Neural progenitor cell (in vitro differentiated cells): ENCODE data around the gene PLEKHG4B.
"Not testable (repeated sequence)": the region's sequence is repeated elsewhere in the genome, so short reads cannot be mapped to it uniquely, and the experiment has no call there.

Experiments
- EZH2phosphoT487 ChIP-seq: fragments of 200-600 bp; sonication (generic); IDR thresholded peaks from 2 replicates; pipeline ENCODE4 v1.6.1; 2017; ENCODE audit warnings: antibody characterized with exemption
- TF ChIP-seq, protein P1 (sequence below): fragments of 200-600 bp; sonication (generic); IDR thresholded peaks from 2 replicates; pipeline ENCODE4 v1.5.1; 2017; ENCODE audit warnings: antibody characterized with exemption, mild to moderate bottlenecking

DNA sequence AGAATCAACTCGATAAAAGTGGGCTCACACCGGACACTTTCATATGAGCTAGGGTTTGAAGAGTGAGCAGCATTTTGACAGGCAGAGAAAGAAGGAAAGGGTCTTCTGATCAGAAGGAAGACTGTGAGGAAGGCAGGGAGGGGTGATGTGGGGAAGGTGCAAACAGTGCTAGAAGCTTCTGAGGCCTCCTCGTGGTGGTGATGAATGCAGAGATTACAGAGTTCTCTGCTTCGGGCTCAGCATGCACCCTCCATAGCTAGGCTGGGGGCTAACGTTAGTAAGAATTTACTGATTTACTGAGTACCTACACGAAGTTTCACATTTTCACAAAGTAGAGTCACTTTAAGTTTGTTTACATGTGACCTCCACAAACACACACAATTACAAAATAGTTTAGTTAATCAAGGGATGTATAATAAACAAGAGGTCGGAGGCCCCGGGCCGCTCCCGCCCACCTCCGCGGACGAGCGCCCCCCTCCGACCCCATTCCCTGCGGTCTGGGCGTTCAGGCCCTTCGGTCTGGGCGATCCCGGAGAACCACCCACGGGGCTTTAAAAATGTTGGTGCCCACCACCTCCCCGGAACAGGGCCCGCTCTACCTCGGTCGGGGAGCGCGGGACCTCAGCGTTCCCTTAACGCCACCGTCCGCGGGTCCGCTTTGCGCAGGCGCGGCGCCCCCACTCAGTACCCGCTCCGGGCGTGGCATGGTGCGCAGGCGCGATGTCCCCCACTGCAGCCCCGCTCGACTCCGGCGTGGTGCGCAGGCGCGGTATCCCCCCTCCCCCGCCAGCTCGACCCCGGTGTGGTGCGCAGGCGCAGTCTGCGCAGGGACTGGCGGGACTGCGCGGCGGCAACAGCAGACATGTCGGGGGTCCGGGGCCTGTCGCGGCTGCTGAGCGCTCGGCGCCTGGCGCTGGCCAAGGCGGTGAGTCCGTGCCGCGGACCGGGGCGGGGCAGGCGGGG lies 125.8 kb downstream of the PLEKHG4B start, which contains the start of the genes CCDC127 and SDHA:
- not testable (repeated sequence) for TF ChIP-seq EZH2phosphoT487
- TF ChIP-seq, protein P1, sequence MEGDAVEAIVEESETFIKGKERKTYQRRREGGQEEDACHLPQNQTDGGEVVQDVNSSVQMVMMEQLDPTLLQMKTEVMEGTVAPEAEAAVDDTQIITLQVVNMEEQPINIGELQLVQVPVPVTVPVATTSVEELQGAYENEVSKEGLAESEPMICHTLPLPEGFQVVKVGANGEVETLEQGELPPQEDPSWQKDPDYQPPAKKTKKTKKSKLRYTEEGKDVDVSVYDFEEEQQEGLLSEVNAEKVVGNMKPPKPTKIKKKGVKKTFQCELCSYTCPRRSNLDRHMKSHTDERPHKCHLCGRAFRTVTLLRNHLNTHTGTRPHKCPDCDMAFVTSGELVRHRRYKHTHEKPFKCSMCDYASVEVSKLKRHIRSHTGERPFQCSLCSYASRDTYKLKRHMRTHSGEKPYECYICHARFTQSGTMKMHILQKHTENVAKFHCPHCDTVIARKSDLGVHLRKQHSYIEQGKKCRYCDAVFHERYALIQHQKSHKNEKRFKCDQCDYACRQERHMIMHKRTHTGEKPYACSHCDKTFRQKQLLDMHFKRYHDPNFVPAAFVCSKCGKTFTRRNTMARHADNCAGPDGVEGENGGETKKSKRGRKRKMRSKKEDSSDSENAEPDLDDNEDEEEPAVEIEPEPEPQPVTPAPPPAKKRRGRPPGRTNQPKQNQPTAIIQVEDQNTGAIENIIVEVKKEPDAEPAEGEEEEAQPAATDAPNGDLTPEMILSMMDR = peak; percentile 62
